Osteoblast (primary cell): ENCODE data around the gene CEP131. TPM values are rescaled to one million over a fixed set of nuclear protein-coding genes. Genes with fewer than 3 reads are reported as not detected.

ENCODE experiments used
- DNase-seq: peaks from one replicate; pipeline ENCODE4 v3.0.0; 2011; ENCODE audit warnings: low spot score, mixed read lengths; ENCODE audit not compliant: insufficient read length; ENCODE audit errors: missing footprints
- H2AFZ ChIP-seq: 2 replicates; pipeline ENCODE4 v1.6.0; 2011; ENCODE audit warnings: mild to moderate bottlenecking, low read length
- H3K27ac ChIP-seq: 2 replicates; pipeline ENCODE4 v1.5.1; 2011; ENCODE audit warnings: mild to moderate bottlenecking, low read depth, low read length, moderate library complexity
- H3K27me3 ChIP-seq: 2 replicates; pipeline ENCODE4 v1.6.0; 2012; ENCODE audit warnings: mild to moderate bottlenecking, control low read depth, inconsistent platforms, low read length, moderate library complexity; ENCODE audit not compliant: insufficient read depth
- H3K36me3 ChIP-seq: 2 replicates; pipeline ENCODE4 v1.5.1; 2011; ENCODE audit warnings: mild to moderate bottlenecking, low read length, control low read depth, moderate library complexity; ENCODE audit not compliant: insufficient read depth
- H3K4me1 ChIP-seq: 2 replicates; pipeline ENCODE4 v1.5.1; 2011; ENCODE audit warnings: mild to moderate bottlenecking, low read length, control low read depth, moderate library complexity; ENCODE audit not compliant: insufficient read depth
- H3K4me2 ChIP-seq: 2 replicates; pipeline ENCODE4 v1.6.0; 2011; ENCODE audit warnings: mild to moderate bottlenecking, low read length; ENCODE audit not compliant: insufficient read depth
- H3K4me3 ChIP-seq: fragments of 200-600 bp; sonication (generic); 3 replicates; pipeline ENCODE4 v1.5.1; 2012; ENCODE audit warnings: mild to moderate bottlenecking, low read length, inconsistent platforms; ENCODE audit not compliant: insufficient read depth
- H3K79me2 ChIP-seq: 2 replicates; pipeline ENCODE4 v1.6.0; 2012; ENCODE audit warnings: mild to moderate bottlenecking, low read length, control low read depth, inconsistent platforms; ENCODE audit not compliant: insufficient read depth
- H3K9me3 ChIP-seq: 2 replicates; pipeline ENCODE4 v1.5.1; 2011; ENCODE audit warnings: low read depth, low read length, control low read depth
- H4K20me1 ChIP-seq: 2 replicates; pipeline ENCODE4 v1.6.0; 2012; ENCODE audit warnings: mild to moderate bottlenecking, low read length, control low read depth; ENCODE audit not compliant: insufficient read depth
- CTCF ChIP-seq: IDR thresholded peaks from 2 replicates; pipeline ENCODE4 v1.5.1; 2011; ENCODE audit warnings: mild to moderate bottlenecking, low read depth, low read length, moderate library complexity; ENCODE audit errors: extremely low read depth
- total RNA-seq: library from RNA; depleted of rRNA; stranded (reverse); fragments of >200 nt; gene quantifications from 2 replicates; pipeline ENCODE4 v1.2.3, GENCODE V29; 2012

Gene CEP131
- total RNA-seq, 1 donor: 8.7 TPM

- Histone ChIP-seq H4K20me1 (peaks cover 4% of the 10 kb centered on the region), H3K4me3 (peak overlapping the region; percentile 47), H3K36me3 (no peaks in the 10 kb centered on the region), H3K4me2 (peak overlapping the region; percentile 73), H3K79me2 (no peaks in the 10 kb centered on the region), H3K27ac (peak overlapping the region; percentile 56), H3K4me1 (peaks cover 10% of the 10 kb centered on the region), H3K9me3 (no peaks in the 10 kb centered on the region), H3K27me3 (no peaks in the 10 kb centered on the region), H2AFZ (peak overlapping the region; percentile 85)
- TF ChIP-seq CTCF: no peak
- peak; percentile 97 for DNase-seq
Observed at GRCh38 chr17:81210868-81211267, 11.9 kb downstream of the CEP131 start.

- H3K9me3 ChIP-seq: no peaks in the 10 kb centered on the region
- peak overlapping the region; percentile 73 for H3K4me2 ChIP-seq
- peak; percentile 80 for DNase-seq
- H3K27me3 ChIP-seq: no peaks in the 10 kb centered on the region
- no peaks in the 10 kb centered on the region for H3K79me2 ChIP-seq
- H4K20me1 ChIP-seq: peaks cover 4% of the 10 kb centered on the region
- H2AFZ ChIP-seq: peak overlapping the region; percentile 85
- peaks cover 10% of the 10 kb centered on the region for H3K4me1 ChIP-seq
- peak overlapping the region; percentile 56 for H3K27ac ChIP-seq
- peak overlapping the region; percentile 47 for H3K4me3 ChIP-seq
- no peak for TF ChIP-seq CTCF
- no peaks in the 10 kb centered on the region for H3K36me3 ChIP-seq
Observed at GRCh38 chr17:81210466-81210865, 12.3 kb downstream of the CEP131 start.

- Histone ChIP-seq H2AFZ (no peak overlapping the region), H3K4me2 (no peak overlapping the region)
Observed at GRCh38 chr17:81209141-81209540, 13.6 kb downstream of the CEP131 start.

GRCh38 chr17:81208651-81209050 is 14.1 kb downstream of the CEP131 start:
- Histone ChIP-seq H3K9me3 (no peaks in the 10 kb centered on the region), H3K27me3 (no peaks in the 10 kb centered on the region), H2AFZ (no peak overlapping the region), H3K4me3 (no peak overlapping the region), H3K4me1 (peaks cover 10% of the 10 kb centered on the region), H4K20me1 (peaks cover 4% of the 10 kb centered on the region), H3K27ac (no peak overlapping the region), H3K79me2 (no peaks in the 10 kb centered on the region), H3K4me2 (no peak overlapping the region), H3K36me3 (no peaks in the 10 kb centered on the region)
- TF ChIP-seq CTCF: no peak
- DNase-seq: peak; percentile 77

More at GRCh38 chr17:81209141-81209540, 13.6 kb downstream of the CEP131 start:
- no peak overlapping the region for H3K27ac ChIP-seq
- no peak overlapping the region for H3K4me3 ChIP-seq
- peak; percentile 46 for DNase-seq
- H3K9me3 ChIP-seq: no peaks in the 10 kb centered on the region
- no peaks in the 10 kb centered on the region for H3K79me2 ChIP-seq
- TF ChIP-seq CTCF: no peak
- H3K36me3 ChIP-seq: no peaks in the 10 kb centered on the region
- H3K27me3 ChIP-seq: no peaks in the 10 kb centered on the region
- peaks cover 4% of the 10 kb centered on the region for H4K20me1 ChIP-seq
- peaks cover 10% of the 10 kb centered on the region for H3K4me1 ChIP-seq
